GM12878 (cell line): ENCODE data around the gene TUBB3. TPM values are rescaled to one million over a fixed set of nuclear protein-coding genes. Genes with fewer than 3 reads are reported as not detected.

Experiments used
- BRCA1 ChIP-seq: IDR thresholded peaks from 2 replicates; pipeline ENCODE4 v1.6.1; 2011; ENCODE audit warnings: low read depth, low read length, improper control_type of control experiment
- CBX3 ChIP-seq: fragments of 200-600 bp; sonication (generic); IDR thresholded peaks from 2 replicates; pipeline ENCODE4 v1.6.1; 2016; ENCODE audit warnings: low read depth, borderline replicate concordance
- CHD2 ChIP-seq: IDR thresholded peaks from 2 replicates; pipeline ENCODE4 v1.6.1; 2011; ENCODE audit warnings: low read depth, low read length, improper control_type of control experiment, borderline replicate concordance
- DPF2 ChIP-seq: fragments of 450-650 bp; IDR thresholded peaks from 2 replicates; pipeline ENCODE4 v1.6.1; 2017; ENCODE audit warnings: mild to moderate bottlenecking
- EZH2 ChIP-seq: IDR thresholded peaks from 2 replicates; pipeline ENCODE4 v1.6.1; 2012; ENCODE audit warnings: low read depth, mild to moderate bottlenecking, control low read depth, inconsistent platforms, low read length, borderline replicate concordance; ENCODE audit not compliant: control insufficient read depth
- HDGF ChIP-seq: fragments of 450-650 bp; IDR thresholded peaks from 2 replicates; pipeline ENCODE4 v1.6.1; 2016; ENCODE audit warnings: antibody characterized with exemption
- IRF4 ChIP-seq: IDR thresholded peaks from 2 replicates; pipeline ENCODE4 v1.6.1; 2011; ENCODE audit warnings: low read depth, low read length
- SUPT20H ChIP-seq: IDR thresholded peaks from 2 replicates; pipeline ENCODE4 v1.6.1; 2011; ENCODE audit warnings: low read depth, mild to moderate bottlenecking, low read length, moderate library complexity, borderline replicate concordance; ENCODE audit not compliant: control insufficient read depth
- ZNF384 ChIP-seq: IDR thresholded peaks from 2 replicates; pipeline ENCODE4 v1.6.1; 2012; ENCODE audit warnings: low read depth, mild to moderate bottlenecking, low read length, improper control_type of control experiment, borderline replicate concordance
- polyA plus RNA-seq, 11 experiments: library from polyadenylated mRNA; depleted of rRNA in 4 of 11; unstranded in 6 of 11; stranded (reverse) in 5 of 11; fragments of >200 nt; fragmentation: Nextera tagmentation in 4 of 11; fragmentation: Illumina TruSeq in 1 of 11; extraction: Ambion mirVana in 4 of 11; extraction: Trizol in 1 of 11; gene quantifications; 1 replicate in 1 of 11; 2 replicates in 10 of 11; pipeline versions ENCODE4 v1.2.1 to v1.2.3, GENCODE V29; 2011 to 2016; ENCODE audit warnings: inconsistent platforms in 2 of 11, missing spikeins in 2 of 11, low read depth in 1 of 11
- total RNA-seq, 4 experiments: library from RNA; depleted of rRNA in 3 of 4; stranded (reverse); fragments of >200 nt in 3 of 4; fragmentation: Illumina TruSeq in 1 of 4; extraction: Trizol in 1 of 4; gene quantifications; 2 replicates each; pipeline versions ENCODE4 v1.2.1 to v1.2.3, GENCODE V29; 2013 to 2021
- TF ChIP-seq, protein P1 (sequence below): fragments of 450-650 bp; IDR thresholded peaks from 2 replicates; pipeline ENCODE4 v1.6.1; 2017; ENCODE audit warnings: mild to moderate bottlenecking, moderate library complexity
- TF ChIP-seq, protein P2 (sequence below): fragments of 450-650 bp; IDR thresholded peaks from 2 replicates; pipeline ENCODE4 v1.6.1; 2018; ENCODE audit warnings: borderline replicate concordance, mild to moderate bottlenecking; ENCODE audit not compliant: partially characterized antibody
- TF ChIP-seq, protein P3 (sequence below): IDR thresholded peaks from 2 replicates; pipeline ENCODE4 v1.6.1; 2011; ENCODE audit warnings: borderline replicate concordance, low read depth, mild to moderate bottlenecking, moderate library complexity, low read length; ENCODE audit not compliant: insufficient read depth, poor library complexity, severe bottlenecking
- TF ChIP-seq, protein P4 (sequence below): IDR thresholded peaks from 2 replicates; pipeline ENCODE4 v1.6.1; 2011; ENCODE audit warnings: low read depth, low read length, improper control_type of control experiment, borderline replicate concordance
- TF ChIP-seq, protein P5 (sequence below): IDR thresholded peaks from 2 replicates; pipeline ENCODE4 v1.6.1; 2012; ENCODE audit warnings: improper control_type of control experiment, low read depth, low read length; ENCODE audit not compliant: insufficient replicate concordance

TUBB3 gene
- total and polyA plus RNA-seq, 10 of the 15 experiments (the other 5 are each of a cell fraction or from before 2014, with no cell fraction given), result 0.09 to 2.5 (median 0.58) TPM; not detected in 1

DNA sequence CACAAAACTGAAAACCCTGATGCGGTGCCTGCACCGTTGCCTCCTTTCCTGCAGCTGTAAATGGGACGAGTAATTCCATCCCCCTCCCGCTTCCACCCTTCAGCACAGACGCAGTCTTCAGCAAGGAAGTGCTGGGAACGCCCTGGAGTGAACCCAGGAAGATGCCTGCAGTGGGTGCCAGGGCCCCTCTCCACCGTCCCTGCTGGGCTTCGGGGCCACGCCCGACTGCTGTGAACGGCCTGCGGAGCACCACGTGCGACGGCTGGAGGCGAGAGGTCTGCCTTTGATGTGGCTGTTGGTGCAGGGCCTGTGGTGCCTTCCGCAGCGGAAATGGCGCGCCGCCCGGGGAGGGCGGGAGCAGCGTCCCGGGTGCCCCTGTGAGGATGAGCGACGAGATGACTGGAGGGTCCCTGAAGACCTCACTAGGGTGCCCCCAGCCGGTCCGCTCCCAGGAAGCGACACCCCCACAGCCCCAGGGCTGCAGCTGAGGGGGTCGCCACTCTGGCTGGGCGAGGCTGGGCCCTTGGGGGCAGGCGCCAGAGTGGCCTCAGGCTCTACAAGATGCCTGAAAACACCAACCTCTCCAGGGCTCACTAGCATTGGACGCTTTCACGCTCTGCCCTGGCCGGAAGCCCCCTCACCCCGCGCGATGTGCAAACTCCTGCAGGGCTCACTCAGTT, 5.2 kb upstream of the TUBB3 start (continued):
- TF ChIP-seq, protein P1, sequence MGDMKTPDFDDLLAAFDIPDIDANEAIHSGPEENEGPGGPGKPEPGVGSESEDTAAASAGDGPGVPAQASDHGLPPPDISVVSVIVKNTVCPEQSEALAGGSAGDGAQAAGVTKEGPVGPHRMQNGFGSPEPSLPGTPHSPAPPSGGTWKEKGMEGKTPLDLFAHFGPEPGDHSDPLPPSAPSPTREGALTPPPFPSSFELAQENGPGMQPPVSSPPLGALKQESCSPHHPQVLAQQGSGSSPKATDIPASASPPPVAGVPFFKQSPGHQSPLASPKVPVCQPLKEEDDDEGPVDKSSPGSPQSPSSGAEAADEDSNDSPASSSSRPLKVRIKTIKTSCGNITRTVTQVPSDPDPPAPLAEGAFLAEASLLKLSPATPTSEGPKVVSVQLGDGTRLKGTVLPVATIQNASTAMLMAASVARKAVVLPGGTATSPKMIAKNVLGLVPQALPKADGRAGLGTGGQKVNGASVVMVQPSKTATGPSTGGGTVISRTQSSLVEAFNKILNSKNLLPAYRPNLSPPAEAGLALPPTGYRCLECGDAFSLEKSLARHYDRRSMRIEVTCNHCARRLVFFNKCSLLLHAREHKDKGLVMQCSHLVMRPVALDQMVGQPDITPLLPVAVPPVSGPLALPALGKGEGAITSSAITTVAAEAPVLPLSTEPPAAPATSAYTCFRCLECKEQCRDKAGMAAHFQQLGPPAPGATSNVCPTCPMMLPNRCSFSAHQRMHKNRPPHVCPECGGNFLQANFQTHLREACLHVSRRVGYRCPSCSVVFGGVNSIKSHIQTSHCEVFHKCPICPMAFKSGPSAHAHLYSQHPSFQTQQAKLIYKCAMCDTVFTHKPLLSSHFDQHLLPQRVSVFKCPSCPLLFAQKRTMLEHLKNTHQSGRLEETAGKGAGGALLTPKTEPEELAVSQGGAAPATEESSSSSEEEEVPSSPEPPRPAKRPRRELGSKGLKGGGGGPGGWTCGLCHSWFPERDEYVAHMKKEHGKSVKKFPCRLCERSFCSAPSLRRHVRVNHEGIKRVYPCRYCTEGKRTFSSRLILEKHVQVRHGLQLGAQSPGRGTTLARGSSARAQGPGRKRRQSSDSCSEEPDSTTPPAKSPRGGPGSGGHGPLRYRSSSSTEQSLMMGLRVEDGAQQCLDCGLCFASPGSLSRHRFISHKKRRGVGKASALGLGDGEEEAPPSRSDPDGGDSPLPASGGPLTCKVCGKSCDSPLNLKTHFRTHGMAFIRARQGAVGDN, result peak; percentile 92
- TF ChIP-seq, protein P2, sequence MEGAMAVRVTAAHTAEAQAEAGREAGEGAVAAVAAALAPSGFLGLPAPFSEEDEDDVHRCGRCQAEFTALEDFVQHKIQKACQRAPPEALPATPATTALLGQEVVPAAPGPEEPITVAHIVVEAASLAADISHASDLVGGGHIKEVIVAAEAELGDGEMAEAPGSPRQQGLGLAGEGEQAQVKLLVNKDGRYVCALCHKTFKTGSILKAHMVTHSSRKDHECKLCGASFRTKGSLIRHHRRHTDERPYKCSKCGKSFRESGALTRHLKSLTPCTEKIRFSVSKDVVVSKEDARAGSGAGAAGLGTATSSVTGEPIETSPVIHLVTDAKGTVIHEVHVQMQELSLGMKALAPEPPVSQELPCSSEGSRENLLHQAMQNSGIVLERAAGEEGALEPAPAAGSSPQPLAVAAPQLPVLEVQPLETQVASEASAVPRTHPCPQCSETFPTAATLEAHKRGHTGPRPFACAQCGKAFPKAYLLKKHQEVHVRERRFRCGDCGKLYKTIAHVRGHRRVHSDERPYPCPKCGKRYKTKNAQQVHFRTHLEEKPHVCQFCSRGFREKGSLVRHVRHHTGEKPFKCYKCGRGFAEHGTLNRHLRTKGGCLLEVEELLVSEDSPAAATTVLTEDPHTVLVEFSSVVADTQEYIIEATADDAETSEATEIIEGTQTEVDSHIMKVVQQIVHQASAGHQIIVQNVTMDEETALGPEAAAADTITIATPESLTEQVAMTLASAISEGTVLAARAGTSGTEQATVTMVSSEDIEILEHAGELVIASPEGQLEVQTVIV, result peak; percentile 36
- TF ChIP-seq EZH2 (no peak), IRF4 (0 out of 2 replicates have a peak, but pooled peaks have one; percentile 34), BRCA1 (no peak), CBX3 (no peak), ZNF384 (no peak), SUPT20H (no peak), CHD2 (no peak), HDGF (peak; percentile 78), DPF2 (peak; percentile 82)
- TF ChIP-seq, protein P3, sequence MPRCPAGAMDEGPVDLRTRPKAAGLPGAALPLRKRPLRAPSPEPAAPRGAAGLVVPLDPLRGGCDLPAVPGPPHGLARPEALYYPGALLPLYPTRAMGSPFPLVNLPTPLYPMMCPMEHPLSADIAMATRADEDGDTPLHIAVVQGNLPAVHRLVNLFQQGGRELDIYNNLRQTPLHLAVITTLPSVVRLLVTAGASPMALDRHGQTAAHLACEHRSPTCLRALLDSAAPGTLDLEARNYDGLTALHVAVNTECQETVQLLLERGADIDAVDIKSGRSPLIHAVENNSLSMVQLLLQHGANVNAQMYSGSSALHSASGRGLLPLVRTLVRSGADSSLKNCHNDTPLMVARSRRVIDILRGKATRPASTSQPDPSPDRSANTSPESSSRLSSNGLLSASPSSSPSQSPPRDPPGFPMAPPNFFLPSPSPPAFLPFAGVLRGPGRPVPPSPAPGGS, result peak; percentile 61
- TF ChIP-seq, protein P4, sequence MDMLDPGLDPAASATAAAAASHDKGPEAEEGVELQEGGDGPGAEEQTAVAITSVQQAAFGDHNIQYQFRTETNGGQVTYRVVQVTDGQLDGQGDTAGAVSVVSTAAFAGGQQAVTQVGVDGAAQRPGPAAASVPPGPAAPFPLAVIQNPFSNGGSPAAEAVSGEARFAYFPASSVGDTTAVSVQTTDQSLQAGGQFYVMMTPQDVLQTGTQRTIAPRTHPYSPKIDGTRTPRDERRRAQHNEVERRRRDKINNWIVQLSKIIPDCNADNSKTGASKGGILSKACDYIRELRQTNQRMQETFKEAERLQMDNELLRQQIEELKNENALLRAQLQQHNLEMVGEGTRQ, result peak; percentile 35
- TF ChIP-seq, protein P5, sequence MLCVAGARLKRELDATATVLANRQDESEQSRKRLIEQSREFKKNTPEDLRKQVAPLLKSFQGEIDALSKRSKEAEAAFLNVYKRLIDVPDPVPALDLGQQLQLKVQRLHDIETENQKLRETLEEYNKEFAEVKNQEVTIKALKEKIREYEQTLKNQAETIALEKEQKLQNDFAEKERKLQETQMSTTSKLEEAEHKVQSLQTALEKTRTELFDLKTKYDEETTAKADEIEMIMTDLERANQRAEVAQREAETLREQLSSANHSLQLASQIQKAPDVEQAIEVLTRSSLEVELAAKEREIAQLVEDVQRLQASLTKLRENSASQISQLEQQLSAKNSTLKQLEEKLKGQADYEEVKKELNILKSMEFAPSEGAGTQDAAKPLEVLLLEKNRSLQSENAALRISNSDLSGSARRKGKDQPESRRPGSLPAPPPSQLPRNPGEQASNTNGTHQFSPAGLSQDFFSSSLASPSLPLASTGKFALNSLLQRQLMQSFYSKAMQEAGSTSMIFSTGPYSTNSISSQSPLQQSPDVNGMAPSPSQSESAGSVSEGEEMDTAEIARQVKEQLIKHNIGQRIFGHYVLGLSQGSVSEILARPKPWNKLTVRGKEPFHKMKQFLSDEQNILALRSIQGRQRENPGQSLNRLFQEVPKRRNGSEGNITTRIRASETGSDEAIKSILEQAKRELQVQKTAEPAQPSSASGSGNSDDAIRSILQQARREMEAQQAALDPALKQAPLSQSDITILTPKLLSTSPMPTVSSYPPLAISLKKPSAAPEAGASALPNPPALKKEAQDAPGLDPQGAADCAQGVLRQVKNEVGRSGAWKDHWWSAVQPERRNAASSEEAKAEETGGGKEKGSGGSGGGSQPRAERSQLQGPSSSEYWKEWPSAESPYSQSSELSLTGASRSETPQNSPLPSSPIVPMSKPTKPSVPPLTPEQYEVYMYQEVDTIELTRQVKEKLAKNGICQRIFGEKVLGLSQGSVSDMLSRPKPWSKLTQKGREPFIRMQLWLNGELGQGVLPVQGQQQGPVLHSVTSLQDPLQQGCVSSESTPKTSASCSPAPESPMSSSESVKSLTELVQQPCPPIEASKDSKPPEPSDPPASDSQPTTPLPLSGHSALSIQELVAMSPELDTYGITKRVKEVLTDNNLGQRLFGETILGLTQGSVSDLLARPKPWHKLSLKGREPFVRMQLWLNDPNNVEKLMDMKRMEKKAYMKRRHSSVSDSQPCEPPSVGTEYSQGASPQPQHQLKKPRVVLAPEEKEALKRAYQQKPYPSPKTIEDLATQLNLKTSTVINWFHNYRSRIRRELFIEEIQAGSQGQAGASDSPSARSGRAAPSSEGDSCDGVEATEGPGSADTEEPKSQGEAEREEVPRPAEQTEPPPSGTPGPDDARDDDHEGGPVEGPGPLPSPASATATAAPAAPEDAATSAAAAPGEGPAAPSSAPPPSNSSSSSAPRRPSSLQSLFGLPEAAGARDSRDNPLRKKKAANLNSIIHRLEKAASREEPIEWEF, result no peak
